SK-N-MC (cell line): ENCODE data around the gene MPV17.
"Not testable (repeated sequence)": the region's sequence is repeated elsewhere in the genome, so short reads cannot be mapped to it uniquely, and the experiment has no call there.

Experiments
- EZH2 ChIP-seq: fragments of 200-600 bp; sonication (generic); IDR thresholded peaks from one replicate; pipeline ENCODE4 v1.6.1; 2017; ENCODE audit warnings: antibody characterized with exemption
- FOXP2 ChIP-seq: optimal IDR thresholded peaks from 2 replicates; pipeline ENCODE3; 2011; ENCODE audit warnings: mild to moderate bottlenecking, moderate library complexity; ENCODE audit not compliant: insufficient read depth; ENCODE audit errors: extremely low read length, control extremely low read depth
- POLR2AphosphoS5 ChIP-seq: IDR thresholded peaks from 2 replicates; pipeline ENCODE4 v1.6.1; 2012; ENCODE audit warnings: mild to moderate bottlenecking, low read depth, low read length, borderline replicate concordance

DNA sequence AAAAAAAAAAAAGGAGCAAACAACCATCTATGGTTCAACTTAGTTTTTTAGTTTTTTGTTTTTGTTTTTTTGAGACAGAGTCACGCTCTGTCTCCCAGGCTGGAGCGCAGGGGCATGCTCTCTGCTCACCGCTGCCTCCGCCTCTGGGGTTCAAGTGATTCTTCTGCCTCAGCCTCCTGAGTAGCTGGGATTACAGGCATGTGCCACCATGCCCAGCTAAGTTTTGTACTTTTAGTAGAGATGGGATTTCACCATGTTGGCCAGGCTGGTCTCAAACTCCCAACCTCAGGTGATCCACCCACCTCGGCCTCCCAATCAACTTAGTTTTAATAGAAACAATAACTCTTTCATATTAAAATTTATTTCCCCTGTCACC, 30.5 kb upstream of the MPV17 start:
- TF ChIP-seq POLR2AphosphoS5, EZH2, FOXP2: not testable (repeated sequence)
